DLD1 (cell line): ENCODE results near the gene SUV39H2.
"Not testable (repeated sequence)": the region's sequence is repeated elsewhere in the genome, so short reads cannot be mapped to it uniquely, and the experiment has no call there.

Source experiments
- in situ Hi-C: cut with HindIII; loops from 2 replicates; pipeline ENCODE4 v1.10.0; 2017; ENCODE audit warnings: low sequenced_read_pairs

SUV39H2 gene

GRCh38 chr10:14930610-14931009, 51.9 kb downstream of the SUV39H2 start:
- in situ Hi-C loops, result no loop called here

GRCh38 chr10:14936584-14936983, 57.9 kb downstream of the SUV39H2 start:
- in situ Hi-C loops, result no loop called here

- in situ Hi-C loops, result not testable (repeated sequence)
These were observed 60.3 kb downstream of the SUV39H2 start for GRCh38 chr10:14938971-14939370.

- in situ Hi-C loops, result not testable (repeated sequence)
These were observed 63.7 kb downstream of the SUV39H2 start for GRCh38 chr10:14942147-14942949.

GRCh38 chr10:14942950-14943338, 64.3 kb downstream of the SUV39H2 start:
- in situ Hi-C loops, result not testable (repeated sequence)

- in situ Hi-C loops, result no loop called here
These were observed 66.4 kb downstream of the SUV39H2 start for GRCh38 chr10:14945108-14945507.

GRCh38 chr10:14947268-14947667, 68.6 kb downstream of the SUV39H2 start:
- in situ Hi-C loops, result no loop called here

- in situ Hi-C loops, result no loop called here
These were observed 70.6 kb downstream of the SUV39H2 start for GRCh38 chr10:14949291-14949690.

- in situ Hi-C loops, result no loop called here
These were observed 74.3 kb downstream of the SUV39H2 start for GRCh38 chr10:14952851-14953423.

- in situ Hi-C loops, result no loop called here
These were observed 74.8 kb downstream of the SUV39H2 start for GRCh38 chr10:14953424-14954000.
